Ovary (tissue), 3 donors: ENCODE results near the gene C17orf114.

ENCODE experiments used
- EP300 ChIP-seq: sonication (generic); formaldehyde crosslinking; IDR thresholded peaks from one replicate; pipeline ENCODE4 v1.6.1; 2017; ENCODE audit warnings: antibody characterized with exemption
- TF ChIP-seq, protein P1 (sequence below), 3 donors: fragments of 450-650 bp in 2 of 3; fragments of 200-600 bp in 1 of 3; IDR thresholded peaks; one replicate each; pipeline versions ENCODE4 v1.5.1 to v1.8.0; 2016 to 2022; ENCODE audit warnings: antibody characterized with exemption in 3 of 3, mild to moderate bottlenecking in 1 of 3
- donor health status: DM: no; HTN: no; CAD: no.

DNA sequence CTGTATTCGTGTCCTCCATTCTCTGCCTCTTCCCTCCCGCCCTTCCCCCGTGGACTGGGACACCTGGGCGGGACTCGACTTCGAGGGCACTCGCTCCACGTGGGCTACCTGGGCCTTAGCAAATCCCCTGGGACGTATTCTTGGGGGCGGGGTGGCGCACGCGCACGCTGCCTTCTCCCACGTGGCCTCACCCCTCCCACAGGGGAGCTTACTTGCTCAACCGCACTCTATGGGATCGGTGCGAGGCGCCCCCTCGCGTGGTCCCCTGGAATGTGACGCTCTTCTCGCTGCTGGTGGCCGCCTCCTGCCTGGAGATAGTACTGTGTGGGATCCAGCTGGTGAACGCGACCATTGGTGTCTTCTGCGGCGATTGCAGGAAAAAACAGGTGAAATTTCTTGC is 19.5 kb downstream of the C17orf114 start:
- TF ChIP-seq EP300, result no peak
- TF ChIP-seq, protein P1, sequence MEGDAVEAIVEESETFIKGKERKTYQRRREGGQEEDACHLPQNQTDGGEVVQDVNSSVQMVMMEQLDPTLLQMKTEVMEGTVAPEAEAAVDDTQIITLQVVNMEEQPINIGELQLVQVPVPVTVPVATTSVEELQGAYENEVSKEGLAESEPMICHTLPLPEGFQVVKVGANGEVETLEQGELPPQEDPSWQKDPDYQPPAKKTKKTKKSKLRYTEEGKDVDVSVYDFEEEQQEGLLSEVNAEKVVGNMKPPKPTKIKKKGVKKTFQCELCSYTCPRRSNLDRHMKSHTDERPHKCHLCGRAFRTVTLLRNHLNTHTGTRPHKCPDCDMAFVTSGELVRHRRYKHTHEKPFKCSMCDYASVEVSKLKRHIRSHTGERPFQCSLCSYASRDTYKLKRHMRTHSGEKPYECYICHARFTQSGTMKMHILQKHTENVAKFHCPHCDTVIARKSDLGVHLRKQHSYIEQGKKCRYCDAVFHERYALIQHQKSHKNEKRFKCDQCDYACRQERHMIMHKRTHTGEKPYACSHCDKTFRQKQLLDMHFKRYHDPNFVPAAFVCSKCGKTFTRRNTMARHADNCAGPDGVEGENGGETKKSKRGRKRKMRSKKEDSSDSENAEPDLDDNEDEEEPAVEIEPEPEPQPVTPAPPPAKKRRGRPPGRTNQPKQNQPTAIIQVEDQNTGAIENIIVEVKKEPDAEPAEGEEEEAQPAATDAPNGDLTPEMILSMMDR (IDR thresholded peaks at IDR 0.05), result no peak
